NCI-H510A (cell line): ENCODE data around the gene MINDY3.

Experiments
- DNase-seq: peaks from one replicate; lab custom pipeline; 2025; lab: John Stamatoyannopoulos, UW

MINDY3 gene

DNA sequence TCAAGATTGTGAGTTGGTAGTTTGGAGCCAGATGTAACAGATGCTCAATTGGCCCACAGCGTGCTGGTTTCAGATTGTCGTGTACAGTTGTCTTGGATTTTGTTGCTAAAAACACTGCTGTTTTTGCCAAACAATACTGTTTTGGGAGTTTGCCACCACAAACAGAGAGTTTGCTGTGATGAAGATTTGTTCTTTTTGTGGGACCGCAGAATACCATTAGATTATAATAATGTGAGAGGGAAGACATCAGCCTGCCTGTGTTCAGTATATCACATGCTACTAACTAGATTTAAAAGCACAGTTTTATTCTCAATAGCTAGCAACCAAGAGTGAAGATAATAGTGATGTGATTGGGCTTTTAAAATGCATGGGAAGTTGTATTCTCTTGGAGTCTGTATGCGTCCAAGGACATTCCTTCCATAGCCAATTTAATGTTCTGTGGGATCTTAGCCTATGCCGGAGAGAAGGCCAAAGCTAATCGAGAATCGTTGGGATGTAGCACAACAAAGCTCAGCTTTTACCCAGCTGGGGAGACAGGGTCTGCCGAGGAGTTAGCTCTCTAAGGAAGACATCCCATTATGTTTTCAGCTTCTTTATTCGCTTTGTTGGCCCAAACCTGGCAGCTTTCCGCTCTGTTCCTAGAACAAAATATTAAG is 121.9 kb downstream of the MINDY3 start:
- no peak for DNase-seq

- DNase-seq: no peak
Observed at GRCh38 chr10:15737656-15738055, 122.7 kb downstream of the MINDY3 start.

DNA sequence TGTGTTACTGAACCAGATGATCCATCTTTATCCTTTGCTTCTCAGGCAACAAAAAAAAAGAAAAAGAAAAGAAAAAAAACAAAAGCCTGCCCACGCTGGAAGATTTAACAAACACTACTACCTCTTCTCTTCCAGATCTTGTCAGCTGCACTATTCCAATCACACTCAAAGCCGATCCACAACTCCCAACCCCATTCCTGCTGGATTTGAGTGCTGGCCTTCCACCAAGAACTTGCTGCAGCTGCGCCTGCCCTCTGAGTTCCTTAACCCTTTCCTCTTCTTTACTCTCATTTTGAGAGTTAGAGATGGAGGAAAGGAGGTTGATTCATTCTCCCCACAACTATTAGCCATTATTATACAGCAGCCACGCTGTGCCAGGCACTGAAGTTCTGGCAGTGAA is 124.5 kb downstream of the MINDY3 start:
- DNase-seq: no peak

GRCh38 chr10:15730341-15730740 is 130.0 kb downstream of the MINDY3 start:
- DNase-seq: no peak

- DNase-seq: no peak
Observed at GRCh38 chr10:15729890-15730289, 130.4 kb downstream of the MINDY3 start.
